Vagina (tissue), 2 donors: ENCODE measurements around the gene ZBTB47. TPM values are rescaled to one million over a fixed set of nuclear protein-coding genes. Genes with fewer than 3 reads are reported as not detected.

Experiments used
- DNase-seq, 2 donors: peaks; one replicate each; pipeline ENCODE4 v3.0.0-alpha.2; 2017; ENCODE audit errors: extremely low spot score in 2 of 2
- H3K27ac ChIP-seq: fragments of 200-600 bp; sonication (generic); one replicate; pipeline ENCODE4 v1.5.1; 2019
- H3K27me3 ChIP-seq: fragments of 200-600 bp; sonication (generic); one replicate; pipeline ENCODE4 v1.5.1; 2019
- H3K36me3 ChIP-seq, 2 donors: fragments of 200-600 bp; sonication (generic); one replicate each; pipeline ENCODE4 v1.5.1; 2017 to 2019
- H3K4me1 ChIP-seq: fragments of 200-600 bp; sonication (generic); one replicate; pipeline ENCODE4 v1.5.1; 2019
- H3K4me3 ChIP-seq, 2 donors: fragments of 200-600 bp; sonication (generic); 1 replicate in 1 of 2; 2 replicates in 1 of 2; pipeline ENCODE4 v1.5.1; 2016 to 2019
- H3K9me3 ChIP-seq: fragments of 200-600 bp; sonication (generic); one replicate; pipeline ENCODE4 v1.5.1; 2019
- CTCF ChIP-seq, 3 experiments: fragments of 450-650 bp in 2 of 3; fragments of 200-600 bp in 1 of 3; sonication (generic) in 1 of 3; IDR thresholded peaks; one replicate each; pipeline ENCODE4 v1.5.1; 2017 to 2019; ENCODE audit warnings: antibody characterized with exemption in 3 of 3, mild to moderate bottlenecking in 2 of 3, moderate library complexity in 2 of 3
- POLR2A ChIP-seq, 2 donors: fragments of 450-650 bp; IDR thresholded peaks; one replicate each; pipeline ENCODE4 v1.6.1; 2017; ENCODE audit warnings: antibody characterized with exemption in 2 of 2, mild to moderate bottlenecking in 2 of 2, moderate library complexity in 2 of 2
- POLR2AphosphoS5 ChIP-seq, 2 donors: sonication (generic); formaldehyde crosslinking; IDR thresholded peaks; one replicate each; pipeline ENCODE4 v1.9.0; 2017; ENCODE audit warnings: antibody characterized with exemption in 2 of 2, mild to moderate bottlenecking in 2 of 2, low read depth in 1 of 2; ENCODE audit not compliant: insufficient read depth in 1 of 2
- intact Hi-C: fragments of 100-400 bp; cut with DNase I; formaldehyde crosslinking; loops from one replicate; pipeline ENCODE4 v1.15.1; 2023
- total RNA-seq: library from RNA; depleted of rRNA; stranded (reverse); fragments of >200 nt; gene quantifications from one replicate; pipeline ENCODE4 v1.2.3, GENCODE V29; 2016

ZBTB47 gene
- total RNA-seq, 1 donor from 2014 or later: 47.9 TPM

GRCh38 chr3:42705962-42706585 is 52.6 kb downstream of the ZBTB47 start:
- intact Hi-C loops: no loop called here
- no peaks in the 10 kb centered on the region for H3K36me3 ChIP-seq
- DNase-seq: peak in 1 of 2 donors; percentile 79
- TF ChIP-seq POLR2A (IDR thresholded peaks at IDR 0.05) (no peak), POLR2AphosphoS5 (IDR thresholded peaks at IDR 0.05; ENCODE audit: insufficient read depth in 1 of 2, low read depth in 1 of 2) (no peak), CTCF (IDR thresholded peaks at IDR 0.05) (no peak)
- no peak overlapping the region for H3K27ac ChIP-seq
- H3K9me3 ChIP-seq: no peaks in the 10 kb centered on the region
- no peak overlapping the region for H3K4me3 ChIP-seq
- no peaks in the 10 kb centered on the region for H3K27me3 ChIP-seq
- H3K4me1 ChIP-seq: no peaks in the 10 kb centered on the region

GRCh38 chr3:42706721-42707619 is 53.5 kb downstream of the ZBTB47 start:
- no peak overlapping the region for H3K27ac ChIP-seq
- no peaks in the 10 kb centered on the region for H3K9me3 ChIP-seq
- H3K27me3 ChIP-seq: no peaks in the 10 kb centered on the region
- DNase-seq: peak in 1 of 2 donors; percentile 89
- H3K36me3 ChIP-seq: no peaks in the 10 kb centered on the region
- H3K4me3 ChIP-seq: no peak overlapping the region
- H3K4me1 ChIP-seq: no peaks in the 10 kb centered on the region
- intact Hi-C loops: no loop called here
- no peak for TF ChIP-seq POLR2AphosphoS5 (IDR thresholded peaks at IDR 0.05; ENCODE audit: insufficient read depth in 1 of 2, low read depth in 1 of 2)
- no peak for TF ChIP-seq CTCF (IDR thresholded peaks at IDR 0.05)
- TF ChIP-seq POLR2A (IDR thresholded peaks at IDR 0.05): no peak

GRCh38 chr3:42707620-42708355 is 54.3 kb downstream of the ZBTB47 start:
- Histone ChIP-seq H3K4me3 (no peak overlapping the region), H3K27me3 (no peaks in the 10 kb centered on the region), H3K36me3 (no peaks in the 10 kb centered on the region), H3K9me3 (no peaks in the 10 kb centered on the region), H3K27ac (no peak overlapping the region), H3K4me1 (no peaks in the 10 kb centered on the region)
- TF ChIP-seq CTCF (IDR thresholded peaks at IDR 0.05) (no peak), POLR2A (IDR thresholded peaks at IDR 0.05) (no peak), POLR2AphosphoS5 (IDR thresholded peaks at IDR 0.05; ENCODE audit: insufficient read depth in 1 of 2, low read depth in 1 of 2) (no peak)
- DNase-seq: peak in 1 of 2 donors; percentile 92
- intact Hi-C loops: no loop called here

- Histone ChIP-seq H3K36me3 (no peaks in the 10 kb centered on the region), H3K27me3 (no peaks in the 10 kb centered on the region), H3K4me1 (no peaks in the 10 kb centered on the region), H3K4me3 (no peak overlapping the region), H3K9me3 (no peaks in the 10 kb centered on the region), H3K27ac (no peak overlapping the region)
- intact Hi-C loops: no loop called here
- peak in 1 of 2 donors; percentile 77 for DNase-seq
- TF ChIP-seq POLR2AphosphoS5 (IDR thresholded peaks at IDR 0.05; ENCODE audit: insufficient read depth in 1 of 2, low read depth in 1 of 2) (no peak), CTCF (IDR thresholded peaks at IDR 0.05) (no peak), POLR2A (IDR thresholded peaks at IDR 0.05) (no peak)
Observed at GRCh38 chr3:42708611-42709151, 55.2 kb downstream of the ZBTB47 start.
